H1 (cell line): ENCODE data around the gene DEFB125. TPM values are rescaled to one million over a fixed set of nuclear protein-coding genes. Genes with fewer than 3 reads are reported as not detected.

ENCODE experiments used
- CTCF ChIA-PET: fragments of 300-600 bp; sonication (Branson Sonifier 250); formaldehyde crosslinking; loops from one replicate; lab custom pipeline; 2021; ENCODE audit not compliant: partially characterized antibody; lab: Charles Lee
- POLR2A ChIA-PET: fragments of 300-600 bp; sonication (Branson Sonifier 250); formaldehyde crosslinking; loops from one replicate; lab custom pipeline; 2021; ENCODE audit warnings: inconsistent platforms; ENCODE audit not compliant: partially characterized antibody; lab: Charles Lee
- DNase-seq, 2 experiments: peaks; one replicate each; pipeline versions ENCODE4 v3.0.0 to v3.0.0-alpha.2; 2010 to 2022; ENCODE audit warnings: low spot score in 2 of 2, low read depth in 1 of 2, mixed read lengths in 1 of 2
- FAIRE-seq: peaks from 2 replicates; lab custom pipeline; 2011; peaks lifted over from hg19 to GRCh38; lab: Jason Lieb, UNC
- H2AFZ ChIP-seq: 2 replicates; pipeline ENCODE4 v1.8.1; 2012; ENCODE audit warnings: low read length, inconsistent platforms
- H2AK5ac ChIP-seq: 2 replicates; pipeline ENCODE4 v1.6.1; 2013; ENCODE audit warnings: low read depth, low read length
- H2BK120ac ChIP-seq: replicated peaks from 2 replicates; pipeline ENCODE3; 2013; ENCODE audit warnings: low read depth, low read length, inconsistent platforms
- H2BK12ac ChIP-seq: 2 replicates; pipeline ENCODE4 v1.6.1; 2013; ENCODE audit warnings: low read depth, low read length
- H2BK15ac ChIP-seq: 2 replicates; pipeline ENCODE4 v1.6.1; 2013; ENCODE audit warnings: low read length
- H2BK20ac ChIP-seq: 2 replicates; pipeline ENCODE4 v1.6.1; 2013; ENCODE audit warnings: low read length
- H2BK5ac ChIP-seq: 2 replicates; pipeline ENCODE4 v1.6.1; 2013; ENCODE audit warnings: low read depth, low read length
- H3K14ac ChIP-seq: 2 replicates; pipeline ENCODE4 v1.6.1; 2013; ENCODE audit warnings: inconsistent platforms; ENCODE audit not compliant: insufficient read length
- H3K18ac ChIP-seq: 2 replicates; pipeline ENCODE4 v1.6.1; 2013; ENCODE audit warnings: low read length; ENCODE audit errors: extremely low read depth
- H3K23ac ChIP-seq: 2 replicates; pipeline ENCODE4 v1.6.1; 2013; ENCODE audit warnings: inconsistent platforms; ENCODE audit not compliant: insufficient read length
- H3K23me2 ChIP-seq: 2 replicates; pipeline ENCODE4 v1.6.1; 2013; ENCODE audit warnings: low read depth, low read length
- H3K27ac ChIP-seq: 2 replicates; pipeline ENCODE4 v1.6.1; 2011; ENCODE audit warnings: low read depth, low read length, inconsistent platforms
- H3K27me3 ChIP-seq, 4 experiments: replicated peaks in 1 of 4; 1 replicate in 1 of 4; 2 replicates in 3 of 4; pipeline versions ENCODE4 v1.6.1 to v1.8.1; 2011 to 2013; ENCODE audit warnings: low read length in 3 of 4, mild to moderate bottlenecking in 3 of 4, inconsistent platforms in 2 of 4, mixed read lengths in 2 of 4, moderate library complexity in 1 of 4; ENCODE audit not compliant: control insufficient read depth in 3 of 4, insufficient read depth in 3 of 4; ENCODE audit errors: extremely low read depth in 1 of 4
- H3K36me3 ChIP-seq, 4 experiments: 2 replicates each; pipeline versions ENCODE4 v1.6.1 to v1.8.1; 2011 to 2013; ENCODE audit warnings: mild to moderate bottlenecking in 4 of 4, low read length in 3 of 4, moderate library complexity in 2 of 4, control low read depth in 1 of 4, inconsistent platforms in 1 of 4; ENCODE audit not compliant: insufficient read depth in 4 of 4, control insufficient read depth in 2 of 4
- H3K4ac ChIP-seq: replicated peaks from 2 replicates; pipeline ENCODE3; 2013; ENCODE audit warnings: low read length, low read depth, mixed read lengths, inconsistent platforms; ENCODE audit not compliant: insufficient read length
- H3K4me1 ChIP-seq, 4 experiments: replicated peaks in 1 of 4; 1 replicate in 1 of 4; 2 replicates in 3 of 4; pipeline versions ENCODE4 v1.6.1 to v1.8.1; 2011 to 2013; ENCODE audit warnings: low read length in 3 of 4, inconsistent platforms in 2 of 4, mixed read lengths in 1 of 4; ENCODE audit not compliant: insufficient read depth in 4 of 4, control insufficient read depth in 3 of 4
- H3K4me2 ChIP-seq, 2 experiments: 2 replicates each; pipeline versions ENCODE4 v1.6.1 to v1.8.1; 2011 to 2013; ENCODE audit warnings: low read depth in 2 of 2, low read length in 2 of 2, control low read depth in 1 of 2, inconsistent platforms in 1 of 2, mild to moderate bottlenecking in 1 of 2; ENCODE audit not compliant: insufficient read depth in 1 of 2
- H3K4me3 ChIP-seq, 4 experiments: fragments of 200-600, 300-600 bp in 1 of 4; sonication (generic), shearing (Covaris generic), sonication (Bioruptor Twin) in 1 of 4; 2 replicates each; pipeline versions ENCODE4 v1.5.1 to v1.8.1; 2011 to 2016; ENCODE audit warnings: low read length in 4 of 4, low read depth in 3 of 4, control low read depth in 2 of 4, inconsistent platforms in 2 of 4, mild to moderate bottlenecking in 2 of 4, mixed read lengths in 1 of 4, moderate library complexity in 1 of 4; ENCODE audit not compliant: insufficient read depth in 2 of 4; ENCODE audit errors: extremely low read depth in 1 of 4
- H3K56ac ChIP-seq: replicated peaks from 2 replicates; pipeline ENCODE3; 2013; ENCODE audit warnings: low read depth, mild to moderate bottlenecking, mixed read lengths, low read length, inconsistent platforms; ENCODE audit not compliant: insufficient read length
- H3K79me1 ChIP-seq: 2 replicates; pipeline ENCODE4 v1.6.1; 2013; ENCODE audit warnings: low read depth, low read length, control low read depth
- H3K79me2 ChIP-seq, 2 experiments: 2 replicates each; pipeline versions ENCODE4 v1.6.1 to v1.8.1; 2012 to 2013; ENCODE audit warnings: low read length in 2 of 2, mild to moderate bottlenecking in 2 of 2, inconsistent platforms in 1 of 2; ENCODE audit not compliant: insufficient read depth in 2 of 2, control insufficient read depth in 1 of 2
- H3K9ac ChIP-seq, 4 experiments: replicated peaks in 1 of 4; 1 replicate in 1 of 4; 2 replicates in 3 of 4; pipeline versions ENCODE4 v1.6.1 to v1.8.1; 2011 to 2013; ENCODE audit warnings: low read depth in 3 of 4, low read length in 3 of 4, control low read depth in 2 of 4, mild to moderate bottlenecking in 2 of 4, moderate library complexity in 2 of 4, inconsistent platforms in 1 of 4; ENCODE audit errors: extremely low read depth in 1 of 4
- H3K9me3 ChIP-seq, 2 experiments: 2 replicates each; pipeline versions ENCODE4 v1.6.1 to v1.8.1; 2012 to 2013; ENCODE audit warnings: mild to moderate bottlenecking in 2 of 2, moderate library complexity in 2 of 2, control low read depth in 1 of 2, inconsistent platforms in 1 of 2, low read depth in 1 of 2, low read length in 1 of 2, mixed read lengths in 1 of 2; ENCODE audit not compliant: insufficient read depth in 2 of 2
- H4K20me1 ChIP-seq, 2 experiments: replicated peaks in 1 of 2; 2 replicates each; pipeline versions ENCODE3 to v1.8.1; 2011 to 2013; ENCODE audit warnings: inconsistent platforms in 2 of 2, low read length in 2 of 2, mild to moderate bottlenecking in 1 of 2; ENCODE audit not compliant: insufficient read depth in 2 of 2, control insufficient read depth in 1 of 2
- H4K5ac ChIP-seq: 2 replicates; pipeline ENCODE4 v1.6.1; 2013; ENCODE audit warnings: low read length, low read depth, mixed read lengths, inconsistent platforms; ENCODE audit not compliant: insufficient read length
- H4K8ac ChIP-seq: 2 replicates; pipeline ENCODE4 v1.8.0; 2013; ENCODE audit warnings: mild to moderate bottlenecking, moderate library complexity, low read length, inconsistent platforms; ENCODE audit not compliant: insufficient read depth; ENCODE audit errors: extremely low read depth
- H4K91ac ChIP-seq: replicated peaks from 2 replicates; pipeline ENCODE3; 2013; ENCODE audit warnings: low read length, mixed read lengths, inconsistent platforms; ENCODE audit not compliant: insufficient read length
- ATF2 ChIP-seq: IDR thresholded peaks from 2 replicates; pipeline ENCODE4 v1.6.1; 2012; ENCODE audit warnings: low read length, inconsistent platforms
- BACH1 ChIP-seq: IDR thresholded peaks from 2 replicates; pipeline ENCODE4 v1.6.1; 2012; ENCODE audit warnings: low read length, improper control_type of control experiment
- BCL11A ChIP-seq, 2 experiments: IDR thresholded peaks; one replicate each; pipeline ENCODE4 v1.6.1; 2011; ENCODE audit warnings: low read depth in 2 of 2, low read length in 2 of 2, mild to moderate bottlenecking in 2 of 2
- CBX8 ChIP-seq: fragments of 300-800, 300-1000 bp; sonication (generic); IDR thresholded peaks from 2 replicates; pipeline ENCODE4 v1.7.1; 2016; ENCODE audit warnings: low read depth, low read length, borderline replicate concordance
- CREB1 ChIP-seq: IDR thresholded peaks from 2 replicates; pipeline ENCODE4 v1.6.1; 2012; ENCODE audit warnings: inconsistent platforms
- HDAC2 ChIP-seq, 2 experiments: fragments of 300-600 bp in 1 of 2; sonication (generic) in 1 of 2; IDR thresholded peaks; 2 replicates each; pipeline ENCODE4 v1.6.1; 2011 to 2012; ENCODE audit warnings: low read depth in 2 of 2, low read length in 2 of 2, mild to moderate bottlenecking in 2 of 2, moderate library complexity in 2 of 2, borderline replicate concordance in 1 of 2, inconsistent platforms in 1 of 2
- RAD21 ChIP-seq, 2 experiments: IDR thresholded peaks in 1 of 2; conservative IDR thresholded peaks in 1 of 2; 2 replicates each; pipeline ENCODE4 v1.6.1; 2011; ENCODE audit warnings: low read depth in 2 of 2, low read length in 2 of 2, improper control_type of control experiment in 1 of 2, inconsistent platforms in 1 of 2, mild to moderate bottlenecking in 1 of 2, moderate library complexity in 1 of 2
- RXRA ChIP-seq: IDR thresholded peaks from 2 replicates; pipeline ENCODE4 v1.6.1; 2011; ENCODE audit warnings: low read depth, mild to moderate bottlenecking, low read length, moderate library complexity; ENCODE audit not compliant: insufficient read depth
- SIRT6 ChIP-seq: IDR thresholded peaks from one replicate; pipeline ENCODE4 v1.7.1; 2012; ENCODE audit warnings: low read length, inconsistent platforms
- TAF1 ChIP-seq: IDR thresholded peaks from 2 replicates; pipeline ENCODE4 v1.6.1; 2011; ENCODE audit warnings: mild to moderate bottlenecking, low read depth, low read length
- WGBS, 2 experiments: shearing (Covaris generic) in 1 of 2; methylation state at CpG; one replicate each; pipeline versions ENCODE4 v1.1.6 to v1.1.7; 2013 to 2015; ENCODE audit warnings: low lambda C conversion rate in 2 of 2, mixed read lengths in 2 of 2, inconsistent platforms in 1 of 2, low coverage in 1 of 2, missing lambda C conversion rate in 1 of 2; ENCODE audit not compliant: insufficient replicate concordance in 2 of 2, insufficient coverage in 1 of 2, insufficient read length in 1 of 2; ENCODE audit errors: extremely low coverage in 1 of 2, missing lambda C conversion rate in 1 of 2; 5-methylcytosine and 5-hydroxymethylcytosine counted together
- polyA plus RNA-seq, 7 experiments: library from polyadenylated mRNA; depleted of rRNA in 3 of 7; stranded (reverse) in 5 of 7; unstranded in 2 of 7; fragments of >200 nt in 5 of 7; fragments of 200-250 nt in 2 of 7; gene quantifications; 1 replicate in 5 of 7; 2 replicates in 1 of 7; 4 replicates in 1 of 7; pipeline versions ENCODE4 v1.2.1 to v1.2.3, GENCODE V29; 2011 to 2013; ENCODE audit warnings: missing spikeins in 2 of 7, mixed read lengths in 2 of 7
- total RNA-seq: library from RNA; stranded (reverse); fragmentation: NEBNext Ultra II Directional; extraction: Animal tissue kit (Norgen Biotek cat#: 25700); gene quantifications from 2 replicates; pipeline ENCODE4 v1.2.1, GENCODE V29; 2021
- TF ChIP-seq, protein P1 (sequence below): IDR thresholded peaks from 2 replicates; pipeline ENCODE4 v1.6.1; 2011; ENCODE audit warnings: low read length, improper control_type of control experiment

The DEFB125 gene
- total and polyA plus RNA-seq, 2 of the 8 experiments (the other 6 are each of a cell fraction or from before 2014, with no cell fraction given), result not detected

DNA sequence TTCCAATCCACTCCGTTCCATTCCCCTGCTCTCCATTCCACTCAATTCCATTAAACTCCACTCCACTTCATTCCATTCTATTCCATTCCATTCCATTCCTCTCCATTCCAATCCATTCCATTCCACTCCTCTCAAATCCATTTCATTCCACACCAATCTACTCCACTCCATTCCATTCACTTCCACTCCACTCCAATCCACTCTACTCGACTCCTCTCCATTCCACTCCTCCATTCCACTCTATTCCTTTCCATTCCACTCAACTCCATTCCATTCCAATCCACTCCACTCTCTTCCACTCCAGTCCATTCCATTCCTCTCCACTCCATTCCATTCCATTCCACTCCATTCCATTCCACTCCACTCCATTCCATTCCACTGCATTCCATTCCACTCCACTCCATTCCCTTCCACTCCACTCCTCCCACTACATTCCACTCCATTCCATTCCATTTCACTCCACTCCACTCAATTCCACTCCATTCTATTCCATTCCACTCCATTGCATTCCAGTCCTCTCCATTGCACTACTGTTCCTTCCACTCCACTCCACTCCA, 22.6 kb upstream of the DEFB125 start:
- Histone ChIP-seq H3K56ac (no peak overlapping the region), H2AFZ (no peak overlapping the region), H3K4me1 (no peaks in the 10 kb centered on the region), H2BK15ac (no peak overlapping the region), H3K4ac (no peak overlapping the region), H4K91ac (no peak overlapping the region), H3K9ac (no peak overlapping the region), H2BK5ac (no peak overlapping the region; the same call in 1 of the 2 replicates), H3K79me1 (no peaks in the 10 kb centered on the region), H3K27me3 (no peaks in the 10 kb centered on the region), H2BK20ac (no peak overlapping the region), H3K23ac (no peak overlapping the region), H3K14ac (no peak overlapping the region), H3K4me2 (no peak overlapping the region), H4K5ac (no peak overlapping the region), H3K36me3 (no peaks in the 10 kb centered on the region), H2BK12ac (no peak overlapping the region), H4K8ac (no peak overlapping the region), H4K20me1 (peaks cover 0 to 6% of the 10 kb centered on the region in 2 experiments), H2AK5ac (no peak overlapping the region), H3K18ac (no peak overlapping the region), H3K4me3 (no peak overlapping the region), H2BK120ac (no peak overlapping the region), H3K79me2 (no peaks in the 10 kb centered on the region), H3K23me2 (peaks cover 64% of the 10 kb centered on the region; the same call in 1 of the 2 replicates), H3K9me3 (peaks cover 29 to 78% of the 10 kb centered on the region in 2 experiments), H3K27ac (no peak overlapping the region)
- FAIRE-seq (no peak), DNase-seq (no peak)
- 69 to 100% methylated on average over 2 of the region's 2 CpGs for WGBS, 2 experiments
- ChIA-PET POLR2A (no interaction called here), CTCF (no interaction called here)
- TF ChIP-seq RXRA, result no peak
- TF ChIP-seq CREB1, result no peak
- TF ChIP-seq ATF2, result no peak
- TF ChIP-seq BCL11A (IDR thresholded peaks at IDR 0.05; ENCODE audit: low read depth in 2 of 2, low read length in 2 of 2), result no peak
- TF ChIP-seq CBX8, result no peak
- no peak for TF ChIP-seq SIRT6
- TF ChIP-seq RAD21 (IDR thresholded peaks at IDR 0.05 in 1 of 2, conservative IDR thresholded peaks at IDR 0.05 in 1 of 2; ENCODE audit: low read depth in 2 of 2, low read length in 2 of 2), result no peak
- TF ChIP-seq TAF1, result no peak
- TF ChIP-seq, protein P1, sequence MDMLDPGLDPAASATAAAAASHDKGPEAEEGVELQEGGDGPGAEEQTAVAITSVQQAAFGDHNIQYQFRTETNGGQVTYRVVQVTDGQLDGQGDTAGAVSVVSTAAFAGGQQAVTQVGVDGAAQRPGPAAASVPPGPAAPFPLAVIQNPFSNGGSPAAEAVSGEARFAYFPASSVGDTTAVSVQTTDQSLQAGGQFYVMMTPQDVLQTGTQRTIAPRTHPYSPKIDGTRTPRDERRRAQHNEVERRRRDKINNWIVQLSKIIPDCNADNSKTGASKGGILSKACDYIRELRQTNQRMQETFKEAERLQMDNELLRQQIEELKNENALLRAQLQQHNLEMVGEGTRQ, result no peak
- TF ChIP-seq BACH1, result no peak
- no peak for TF ChIP-seq HDAC2 (IDR thresholded peaks at IDR 0.05; ENCODE audit: borderline replicate concordance in 1 of 2, low read depth in 2 of 2, low read length in 2 of 2)
